Measurements from ENCODE around the gene AMPH.
"Not testable (repeated sequence)": the region's sequence is repeated elsewhere in the genome, so short reads cannot be mapped to it uniquely, and the experiment has no call there.

Gene AMPH

GRCh38 chr7:38375453-38375852 lies 255.7 kb downstream of the AMPH start:
- no peak for DNase-seq (ENCODE audit: insufficient read length)
- no peak for FAIRE-seq
- TF ChIP-seq TAF1 (IDR thresholded peaks at IDR 0.05; ENCODE audit: borderline replicate concordance, low read depth, low read length): no peak
- TF ChIP-seq POLR2AphosphoS5 (IDR thresholded peaks at IDR 0.05; ENCODE audit: low read depth, low read length): no peak
- no peak for TF ChIP-seq POLR2A (IDR thresholded peaks at IDR 0.05; ENCODE audit: low read depth, low read length)

- DNase-seq (ENCODE audit: insufficient read length): no peak
- TF ChIP-seq TAF1 (IDR thresholded peaks at IDR 0.05; ENCODE audit: borderline replicate concordance, low read depth, low read length) (no peak), POLR2AphosphoS5 (IDR thresholded peaks at IDR 0.05; ENCODE audit: low read depth, low read length) (no peak), POLR2A (IDR thresholded peaks at IDR 0.05; ENCODE audit: low read depth, low read length) (no peak)
- FAIRE-seq: peak; percentile 80
Measured at GRCh38 chr7:38374507-38374906, 256.7 kb downstream of the AMPH start.

- no peak for TF ChIP-seq POLR2AphosphoS5 (IDR thresholded peaks at IDR 0.05; ENCODE audit: low read depth, low read length)
- no peak for TF ChIP-seq POLR2A (IDR thresholded peaks at IDR 0.05; ENCODE audit: low read depth, low read length)
- TF ChIP-seq TAF1 (IDR thresholded peaks at IDR 0.05; ENCODE audit: borderline replicate concordance, low read depth, low read length): no peak
- FAIRE-seq: no peak
- no peak for DNase-seq (ENCODE audit: insufficient read length)
Measured at GRCh38 chr7:38373155-38373554, 258.0 kb downstream of the AMPH start.

GRCh38 chr7:38372290-38372689 lies 258.9 kb downstream of the AMPH start:
- DNase-seq (ENCODE audit: insufficient read length): no peak
- TF ChIP-seq TAF1 (IDR thresholded peaks at IDR 0.05; ENCODE audit: borderline replicate concordance, low read depth, low read length) (no peak), POLR2AphosphoS5 (IDR thresholded peaks at IDR 0.05; ENCODE audit: low read depth, low read length) (no peak), POLR2A (IDR thresholded peaks at IDR 0.05; ENCODE audit: low read depth, low read length) (no peak)
- FAIRE-seq: no peak

GRCh38 chr7:38369816-38370493 lies 261.2 kb downstream of the AMPH start:
- TF ChIP-seq POLR2A (IDR thresholded peaks at IDR 0.05; ENCODE audit: low read depth, low read length) (no peak), POLR2AphosphoS5 (IDR thresholded peaks at IDR 0.05; ENCODE audit: low read depth, low read length) (no peak), TAF1 (IDR thresholded peaks at IDR 0.05; ENCODE audit: borderline replicate concordance, low read depth, low read length) (no peak)
- FAIRE-seq: peak; percentile 86

GRCh38 chr7:38368191-38368605 lies 263.0 kb downstream of the AMPH start:
- DNase-seq (ENCODE audit: insufficient read length) (no peak), FAIRE-seq (peak; percentile 89)
- TF ChIP-seq TAF1 (IDR thresholded peaks at IDR 0.05; ENCODE audit: borderline replicate concordance, low read depth, low read length): no peak
- TF ChIP-seq POLR2A (IDR thresholded peaks at IDR 0.05; ENCODE audit: low read depth, low read length): no peak
- no peak for TF ChIP-seq POLR2AphosphoS5 (IDR thresholded peaks at IDR 0.05; ENCODE audit: low read depth, low read length)

More at GRCh38 chr7:38369816-38370493, 261.2 kb downstream of the AMPH start:
- DNase-seq (ENCODE audit: insufficient read length): no peak

- DNase-seq (ENCODE audit: insufficient read length) (no peak), FAIRE-seq (peak; percentile 27)
- no peak for TF ChIP-seq TAF1 (IDR thresholded peaks at IDR 0.05; ENCODE audit: borderline replicate concordance, low read depth, low read length)
- no peak for TF ChIP-seq POLR2A (IDR thresholded peaks at IDR 0.05; ENCODE audit: low read depth, low read length)
- TF ChIP-seq POLR2AphosphoS5 (IDR thresholded peaks at IDR 0.05; ENCODE audit: low read depth, low read length): no peak
Measured at GRCh38 chr7:38367301-38367890, 263.8 kb downstream of the AMPH start.

- DNase-seq (ENCODE audit: insufficient read length); FAIRE-seq: not testable (repeated sequence)
Measured at GRCh38 chr7:38363379-38363778, 267.8 kb downstream of the AMPH start.

GRCh38 chr7:38362611-38363237 lies 268.4 kb downstream of the AMPH start:
- FAIRE-seq: peak; percentile 80
- not testable (repeated sequence) for DNase-seq (ENCODE audit: insufficient read length)

- DNase-seq (ENCODE audit: insufficient read length) (no peak), FAIRE-seq (no peak)
- no peak for TF ChIP-seq POLR2A (IDR thresholded peaks at IDR 0.05; ENCODE audit: low read depth, low read length)
- TF ChIP-seq TAF1 (IDR thresholded peaks at IDR 0.05; ENCODE audit: borderline replicate concordance, low read depth, low read length): no peak
- TF ChIP-seq POLR2AphosphoS5 (IDR thresholded peaks at IDR 0.05; ENCODE audit: low read depth, low read length): no peak
Measured at GRCh38 chr7:38360776-38361175, 270.4 kb downstream of the AMPH start.

- peak; percentile 91 for FAIRE-seq
- DNase-seq (ENCODE audit: insufficient read length): not testable (repeated sequence)
Measured at GRCh38 chr7:38359071-38359601, 272.0 kb downstream of the AMPH start.

- peak; percentile 89 for FAIRE-seq
- DNase-seq (ENCODE audit: insufficient read length): not testable (repeated sequence)
Measured at GRCh38 chr7:38358273-38358831, 272.8 kb downstream of the AMPH start.

- not testable (repeated sequence) for FAIRE-seq; DNase-seq (ENCODE audit: insufficient read length)
Measured at GRCh38 chr7:38354271-38354851, 276.8 kb downstream of the AMPH start.

GRCh38 chr7:38353431-38353881 lies 277.7 kb downstream of the AMPH start:
- not testable (repeated sequence) for DNase-seq (ENCODE audit: insufficient read length)
- peak; percentile 94 for FAIRE-seq

All from GM12892 (cell line).